Measurements from ENCODE around the gene PTPN11.
"Not testable (repeated sequence)": the region's sequence is repeated elsewhere in the genome, so short reads cannot be mapped to it uniquely, and the experiment has no call there.

Gene PTPN11

DNA sequence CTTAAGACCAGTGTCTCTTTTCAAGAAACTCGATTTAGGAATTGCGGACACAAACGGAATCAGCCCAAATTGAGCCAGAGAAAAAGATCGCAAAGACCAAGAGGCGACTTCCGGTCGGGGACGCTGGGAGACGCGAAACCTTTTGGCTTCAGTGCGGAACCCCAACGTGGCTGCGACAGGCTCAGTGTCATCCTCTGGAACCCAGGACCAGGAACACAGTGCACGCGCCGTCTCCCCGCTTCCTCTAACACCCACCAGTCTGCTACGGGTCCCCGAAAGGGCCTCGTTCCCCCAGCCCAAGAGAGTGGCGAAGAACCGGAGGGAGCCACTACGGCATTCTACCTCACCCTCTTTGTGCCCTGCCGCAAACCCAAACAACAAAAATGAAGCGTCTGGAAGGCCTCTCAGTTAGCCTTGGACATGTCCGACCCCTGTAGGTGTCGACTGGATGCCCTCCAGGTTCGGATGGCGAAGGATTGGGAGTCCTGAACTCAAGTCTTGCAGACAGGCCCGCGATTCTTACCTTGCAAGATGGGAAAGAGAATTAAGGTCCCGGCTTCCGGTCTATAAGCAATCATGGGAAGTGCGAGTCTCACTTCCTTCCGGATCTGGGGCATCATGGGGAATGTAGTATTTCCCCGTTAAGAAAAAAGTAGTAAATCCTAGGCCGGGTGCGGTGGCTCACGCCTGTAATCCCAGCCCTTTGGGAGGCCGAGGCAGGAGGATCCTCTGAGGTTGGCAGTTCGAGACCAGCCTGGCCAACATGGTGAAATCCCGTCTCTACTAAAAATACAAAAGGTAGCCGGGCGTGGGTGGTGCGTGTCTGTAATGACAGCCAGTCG, 9.5 kb upstream of the PTPN11 start, which contains the start of gene RPL6:
RPL6 (minus strand) TSS at position 542 of the 842 bp plus-strand sequence. CDS start 949 bp downstream, outside the sequence.
- ChIA-PET CTCF (interaction anchor here (2.4 kb wide), 1 partner anchor 211 kb away, joined by 14 read pairs; no protein-coding TSS in a partner anchor), POLR2A (no interaction called here)
- peaks cover 19 to 40% (median 30%) of the 10 kb centered on the region in 4 experiments for H3K36me3 ChIP-seq (ENCODE audit: control insufficient read depth in 4 of 4, insufficient read depth in 4 of 4, low read length in 3 of 4)
- H3K4me1 ChIP-seq (ENCODE audit: control extremely low read depth in 1 of 4, control insufficient read depth in 4 of 4, insufficient read depth in 4 of 4, low read length in 3 of 4), result peaks cover 10 to 26% (median 16%) of the 10 kb centered on the region in 4 experiments
- peak within 1 kb of the TSS; percentile 86 to 99 (median 93) for H3K4me3 ChIP-seq (ENCODE audit: control insufficient read depth in 1 of 7, extremely low read depth in 1 of 7, insufficient read depth in 4 of 7, low read depth in 2 of 7, low read length in 6 of 7)
- peak; percentile 92 to 96 (median 95) for DNase-seq
- no peaks in the 10 kb centered on the region for H3K27me3 ChIP-seq (replicated peaks in 2 of 5; ENCODE audit: control insufficient read depth in 4 of 5, insufficient read depth in 5 of 5, low read length in 4 of 5)
- no peaks in the 10 kb centered on the region for H3K9me3 ChIP-seq (ENCODE audit: control extremely low read depth in 1 of 5, control insufficient read depth in 4 of 5, insufficient read depth in 2 of 5, low read depth in 1 of 5, low read length in 4 of 5)
- WGBS (ENCODE audit: insufficient coverage), result 10% methylated on average over 45 of the region's 46 CpGs
- peak within 1 kb of the TSS; percentile 91 to 96 for H3K27ac ChIP-seq (ENCODE audit: insufficient read depth in 1 of 2, low read depth in 1 of 2, low read length in 2 of 2, poor library complexity in 1 of 2, severe bottlenecking in 2 of 2)

DNA sequence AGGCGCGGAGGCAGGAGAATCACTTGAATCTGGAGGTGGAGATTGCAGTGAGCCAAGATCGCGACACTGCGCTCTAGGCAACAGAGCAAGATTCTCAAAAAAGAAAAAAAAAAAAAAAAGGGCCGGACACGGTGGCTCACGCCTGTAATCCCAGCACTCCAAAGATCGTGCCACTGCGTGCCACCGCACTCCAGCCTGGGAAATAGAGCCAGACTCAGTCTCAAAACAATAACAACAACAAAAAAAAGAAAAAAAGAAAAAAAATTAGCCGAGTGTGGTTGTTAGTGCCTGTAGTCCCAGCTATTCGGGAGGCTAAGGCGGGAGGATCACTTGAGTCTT, 8.9 kb upstream of the PTPN11 start:
- ChIA-PET CTCF (interaction anchor here (2.4 kb wide), 1 partner anchor 212 kb away, joined by 14 read pairs; no protein-coding TSS in a partner anchor), POLR2A (no interaction called here)
- no peaks in the 10 kb centered on the region for H3K9me3 ChIP-seq (ENCODE audit: control extremely low read depth in 1 of 5, control insufficient read depth in 4 of 5, insufficient read depth in 2 of 5, low read depth in 1 of 5, low read length in 4 of 5)
- H3K4me3 ChIP-seq (ENCODE audit: control insufficient read depth in 1 of 7, extremely low read depth in 1 of 7, insufficient read depth in 4 of 7, low read depth in 2 of 7, low read length in 6 of 7), result no peak overlapping the region
- H3K27ac ChIP-seq (ENCODE audit: insufficient read depth in 1 of 2, low read depth in 1 of 2, low read length in 2 of 2, poor library complexity in 1 of 2, severe bottlenecking in 2 of 2), result no peak overlapping the region
- H3K27me3 ChIP-seq (replicated peaks in 2 of 5; ENCODE audit: control insufficient read depth in 4 of 5, insufficient read depth in 5 of 5, low read length in 4 of 5), result no peaks in the 10 kb centered on the region
- no peak for DNase-seq
- 98% methylated on average over 8 of the region's 14 CpGs for WGBS (ENCODE audit: insufficient coverage)
- H3K36me3 ChIP-seq (ENCODE audit: control insufficient read depth in 4 of 4, insufficient read depth in 4 of 4, low read length in 3 of 4), result peaks cover 18 to 34% (median 24%) of the 10 kb centered on the region in 4 experiments
- peaks cover 10 to 26% (median 17%) of the 10 kb centered on the region in 4 experiments for H3K4me1 ChIP-seq (ENCODE audit: control extremely low read depth in 1 of 4, control insufficient read depth in 4 of 4, insufficient read depth in 4 of 4, low read length in 3 of 4)

DNA sequence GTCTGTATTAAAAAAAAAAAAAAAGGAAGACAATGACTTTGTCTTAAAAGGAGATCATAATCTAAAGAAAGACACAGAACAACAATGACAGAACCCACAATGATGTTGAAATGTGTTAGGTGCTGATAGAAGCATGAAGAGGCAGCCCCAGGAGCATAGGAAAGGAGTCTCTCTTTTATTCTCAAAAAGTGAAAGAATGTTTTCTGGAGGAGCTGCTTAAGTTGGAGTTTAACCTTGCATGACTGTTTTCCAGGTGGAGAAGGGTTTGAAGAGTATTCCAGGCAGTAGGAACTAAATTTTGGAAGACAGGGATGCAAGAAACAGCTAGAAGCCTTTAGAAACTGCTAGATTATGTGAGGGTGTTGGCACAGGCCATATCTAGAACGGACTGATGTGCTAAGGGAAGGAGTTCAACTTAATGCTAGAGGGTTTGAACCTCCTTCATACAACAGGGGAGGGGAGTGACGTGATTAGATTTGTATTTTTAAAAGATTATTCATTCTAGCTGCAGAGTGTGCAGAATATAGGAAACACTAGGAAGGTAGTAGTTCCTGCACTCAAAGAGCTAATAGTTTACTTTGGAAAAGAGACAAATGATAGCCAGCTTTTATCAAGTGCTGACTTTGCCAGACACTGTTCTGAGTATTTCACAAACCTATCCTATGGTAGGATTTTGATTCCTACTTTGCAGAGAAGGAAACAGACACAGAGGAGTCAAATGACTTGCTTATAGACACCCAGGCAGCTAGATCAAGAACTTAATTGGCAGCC, 4.7 kb upstream of the PTPN11 start:
- H3K4me3 ChIP-seq (ENCODE audit: control insufficient read depth in 1 of 7, extremely low read depth in 1 of 7, insufficient read depth in 4 of 7, low read depth in 2 of 7, low read length in 6 of 7), result no peak overlapping the region
- H3K4me1 ChIP-seq (ENCODE audit: control extremely low read depth in 1 of 4, control insufficient read depth in 4 of 4, insufficient read depth in 4 of 4, low read length in 3 of 4), result peaks cover 0 to 11% (median 6%) of the 10 kb centered on the region in 4 experiments
- no peaks in the 10 kb centered on the region for H3K9me3 ChIP-seq (ENCODE audit: control extremely low read depth in 1 of 5, control insufficient read depth in 4 of 5, insufficient read depth in 2 of 5, low read depth in 1 of 5, low read length in 4 of 5)
- POLR2A ChIA-PET, result no interaction called here
- H3K36me3 ChIP-seq (ENCODE audit: control insufficient read depth in 4 of 4, insufficient read depth in 4 of 4, low read length in 3 of 4), result no peaks in the 10 kb centered on the region
- H3K27me3 ChIP-seq (replicated peaks in 2 of 5; ENCODE audit: control insufficient read depth in 4 of 5, insufficient read depth in 5 of 5, low read length in 4 of 5), result no peaks in the 10 kb centered on the region
- DNase-seq, result peak in 2 of 3 donors; percentile 63 to 78
- CTCF ChIA-PET, result interaction anchor here (0.8 to 1.9 kb wide), 3 partner anchors 8 to 313 kb away, joined by 3 to 4 read pairs (median 3); no protein-coding TSS in a partner anchor
- peak overlapping the region in 1 of 2 experiments; percentile 71 for H3K27ac ChIP-seq (ENCODE audit: insufficient read depth in 1 of 2, low read depth in 1 of 2, low read length in 2 of 2, poor library complexity in 1 of 2, severe bottlenecking in 2 of 2)
- WGBS (ENCODE audit: insufficient coverage), result no CpG with 5 or more reads among the region's 2 CpGs

GRCh38 chr12:112415457-112415856, 3.3 kb upstream of the PTPN11 start:
- not testable (repeated sequence) for DNase-seq; H3K4me3 ChIP-seq (ENCODE audit: control insufficient read depth in 1 of 7, extremely low read depth in 1 of 7, insufficient read depth in 4 of 7, low read depth in 2 of 7, low read length in 6 of 7); H3K27ac ChIP-seq (ENCODE audit: insufficient read depth in 1 of 2, low read depth in 1 of 2, low read length in 2 of 2, poor library complexity in 1 of 2, severe bottlenecking in 2 of 2); H3K27me3 ChIP-seq (replicated peaks in 2 of 5; ENCODE audit: control insufficient read depth in 4 of 5, insufficient read depth in 5 of 5, low read length in 4 of 5); H3K9me3 ChIP-seq (ENCODE audit: control extremely low read depth in 1 of 5, control insufficient read depth in 4 of 5, insufficient read depth in 2 of 5, low read depth in 1 of 5, low read length in 4 of 5); H3K36me3 ChIP-seq (ENCODE audit: control insufficient read depth in 4 of 4, insufficient read depth in 4 of 4, low read length in 3 of 4)
- H3K4me1 ChIP-seq (ENCODE audit: control extremely low read depth in 1 of 4, control insufficient read depth in 4 of 4, insufficient read depth in 4 of 4, low read length in 3 of 4), result peaks cover 10 to 23% (median 16%) of the 10 kb centered on the region in 4 experiments
- ChIA-PET POLR2A (interaction anchor here (0.6 kb wide), 1 partner anchor 137 kb away, joined by 3 read pairs; no protein-coding TSS in a partner anchor), CTCF (interaction anchor here (1.9 kb wide), 1 partner anchor 218 kb away, joined by 4 read pairs; no protein-coding TSS in a partner anchor)
- WGBS (ENCODE audit: insufficient coverage), result no CpG with 5 or more reads among the region's 4 CpGs

- peaks cover 6 to 27% (median 19%) of the 10 kb centered on the region in 4 experiments for H3K4me1 ChIP-seq (ENCODE audit: control extremely low read depth in 1 of 4, control insufficient read depth in 4 of 4, insufficient read depth in 4 of 4, low read length in 3 of 4)
- 1% methylated on average over 13 of the region's 18 CpGs for WGBS (ENCODE audit: insufficient coverage)
- no peaks in the 10 kb centered on the region for H3K9me3 ChIP-seq (ENCODE audit: control extremely low read depth in 1 of 5, control insufficient read depth in 4 of 5, insufficient read depth in 2 of 5, low read depth in 1 of 5, low read length in 4 of 5)
- no peak for DNase-seq
- H3K36me3 ChIP-seq (ENCODE audit: control insufficient read depth in 4 of 4, insufficient read depth in 4 of 4, low read length in 3 of 4), result peaks cover 0 to 11% (median 0%) of the 10 kb centered on the region in 4 experiments
- peak overlapping the region; percentile 51 to 99 (median 99) for H3K4me3 ChIP-seq (ENCODE audit: control insufficient read depth in 1 of 7, extremely low read depth in 1 of 7, insufficient read depth in 4 of 7, low read depth in 2 of 7, low read length in 6 of 7)
- peak overlapping the region; percentile 80 to 93 for H3K27ac ChIP-seq (ENCODE audit: insufficient read depth in 1 of 2, low read depth in 1 of 2, low read length in 2 of 2, poor library complexity in 1 of 2, severe bottlenecking in 2 of 2)
- POLR2A ChIA-PET, result no interaction called here
- CTCF ChIA-PET, result interaction anchor here (1.4 kb wide), 1 partner anchor 10 kb away, joined by 3 read pairs; no protein-coding TSS in a partner anchor
- no peaks in the 10 kb centered on the region for H3K27me3 ChIP-seq (replicated peaks in 2 of 5; ENCODE audit: control insufficient read depth in 4 of 5, insufficient read depth in 5 of 5, low read length in 4 of 5)
Measured at GRCh38 chr12:112418273-112418607, 507 bp upstream of the PTPN11 start.

- H3K4me3 ChIP-seq (ENCODE audit: control insufficient read depth in 1 of 7, extremely low read depth in 1 of 7, insufficient read depth in 4 of 7, low read depth in 2 of 7, low read length in 6 of 7), result peak overlapping the region; percentile 51 to 99 (median 99)
- ChIA-PET POLR2A (no interaction called here), CTCF (interaction anchor here (0.6 kb wide), 1 partner anchor 32 kb away, joined by 3 read pairs; no protein-coding TSS in a partner anchor)
- H3K27me3 ChIP-seq (replicated peaks in 2 of 5; ENCODE audit: control insufficient read depth in 4 of 5, insufficient read depth in 5 of 5, low read length in 4 of 5), result no peaks in the 10 kb centered on the region
- DNase-seq, result peak in 1 of 3 donors; percentile 54
- H3K9me3 ChIP-seq (ENCODE audit: control extremely low read depth in 1 of 5, control insufficient read depth in 4 of 5, insufficient read depth in 2 of 5, low read depth in 1 of 5, low read length in 4 of 5), result no peaks in the 10 kb centered on the region
- H3K36me3 ChIP-seq (ENCODE audit: control insufficient read depth in 4 of 4, insufficient read depth in 4 of 4, low read length in 3 of 4), result peaks cover 0 to 16% (median 0%) of the 10 kb centered on the region in 4 experiments
- H3K27ac ChIP-seq (ENCODE audit: insufficient read depth in 1 of 2, low read depth in 1 of 2, low read length in 2 of 2, poor library complexity in 1 of 2, severe bottlenecking in 2 of 2), result peak overlapping the region; percentile 80 to 93
- WGBS (ENCODE audit: insufficient coverage), result 0% methylated on average over 19 of the region's 31 CpGs
- peaks cover 6 to 24% (median 16%) of the 10 kb centered on the region in 4 experiments for H3K4me1 ChIP-seq (ENCODE audit: control extremely low read depth in 1 of 4, control insufficient read depth in 4 of 4, insufficient read depth in 4 of 4, low read length in 3 of 4)
Measured at GRCh38 chr12:112419297-112420133, 768 bp downstream of the PTPN11 start.
